Measurements from ENCODE around the gene RNU1-2.
"Not testable (repeated sequence)": the region's sequence is repeated elsewhere in the genome, so short reads cannot be mapped to it uniquely, and the experiment has no call there.

The RNU1-2 gene

GRCh38 chr1:16888860-16889816 is 6.6 kb upstream of the RNU1-2 start:
- peak; percentile 74 for DNase-seq (ENCODE audit: low read depth in 1 of 2, low spot score in 1 of 2)
- peak; percentile 67 for TF ChIP-seq SPI1 (IDR thresholded peaks at IDR 0.05; ENCODE audit: borderline replicate concordance, low read depth)
- TF ChIP-seq POLR2AphosphoS5 (IDR thresholded peaks at IDR 0.05; ENCODE audit: low read depth) = peak; percentile 22; the same call in 1 of the 2 replicates
- no peak for TF ChIP-seq CTCF (IDR thresholded peaks at IDR 0.05; ENCODE audit: insufficient read depth, low read length)
- TF ChIP-seq GABPA (IDR thresholded peaks at IDR 0.05; ENCODE audit: low read depth) = 0 out of 2 replicates have a peak, but pooled peaks have one; percentile 32
- Histone ChIP-seq H3K4me3 (replicated peaks; ENCODE audit: insufficient read depth, low read length) (peak overlapping the region; percentile 41), H3K27me3 (ENCODE audit: insufficient read depth, poor library complexity, severe bottlenecking) (peaks cover 15% of the 10 kb centered on the region), H3K27ac (replicated peaks) (no peak overlapping the region)

GRCh38 chr1:16890539-16891021 is 5.2 kb upstream of the RNU1-2 start:
- DNase-seq (ENCODE audit: low read depth in 1 of 2, low spot score in 1 of 2); H3K27ac ChIP-seq (replicated peaks); H3K4me3 ChIP-seq (replicated peaks; ENCODE audit: insufficient read depth, low read length): not testable (repeated sequence)
- peaks cover 12% of the 10 kb centered on the region for H3K27me3 ChIP-seq (ENCODE audit: insufficient read depth, poor library complexity, severe bottlenecking)

GRCh38 chr1:16891057-16891456 is 4.7 kb upstream of the RNU1-2 start:
- not testable (repeated sequence) for H3K4me3 ChIP-seq (replicated peaks; ENCODE audit: insufficient read depth, low read length); H3K27ac ChIP-seq (replicated peaks); DNase-seq (ENCODE audit: low read depth in 1 of 2, low spot score in 1 of 2)

GRCh38 chr1:16892978-16893525 is 2.7 kb upstream of the RNU1-2 start:
- DNase-seq (ENCODE audit: low read depth in 1 of 2, low spot score in 1 of 2); H3K4me3 ChIP-seq (replicated peaks; ENCODE audit: insufficient read depth, low read length); H3K27me3 ChIP-seq (ENCODE audit: insufficient read depth, poor library complexity, severe bottlenecking); H3K27ac ChIP-seq (replicated peaks): not testable (repeated sequence)

More at GRCh38 chr1:16891057-16891456, 4.7 kb upstream of the RNU1-2 start:
- peaks cover 12% of the 10 kb centered on the region for H3K27me3 ChIP-seq (ENCODE audit: insufficient read depth, poor library complexity, severe bottlenecking)

- DNase-seq (ENCODE audit: low read depth in 1 of 2, low spot score in 1 of 2); H3K27ac ChIP-seq (replicated peaks); H3K27me3 ChIP-seq (ENCODE audit: insufficient read depth, poor library complexity, severe bottlenecking); H3K4me3 ChIP-seq (replicated peaks; ENCODE audit: insufficient read depth, low read length): not testable (repeated sequence)
These were observed 2.0 kb upstream of the RNU1-2 start for GRCh38 chr1:16893796-16894195.

- H3K27ac ChIP-seq (replicated peaks); DNase-seq (ENCODE audit: low read depth in 1 of 2, low spot score in 1 of 2); H3K27me3 ChIP-seq (ENCODE audit: insufficient read depth, poor library complexity, severe bottlenecking); H3K4me3 ChIP-seq (replicated peaks; ENCODE audit: insufficient read depth, low read length): not testable (repeated sequence)
These were observed 1.4 kb upstream of the RNU1-2 start for GRCh38 chr1:16894338-16894737.

GRCh38 chr1:16895233-16895597 is 565 bp upstream of the RNU1-2 start:
- H3K27me3 ChIP-seq (ENCODE audit: insufficient read depth, poor library complexity, severe bottlenecking); DNase-seq (ENCODE audit: low read depth in 1 of 2, low spot score in 1 of 2): not testable (repeated sequence)
- peak overlapping the region; percentile 25 for H3K4me3 ChIP-seq (replicated peaks; ENCODE audit: insufficient read depth, low read length)
- H3K27ac ChIP-seq (replicated peaks) = peak overlapping the region; percentile 68

GRCh38 chr1:16896316-16897055 is 706 bp downstream of the RNU1-2 start:
- not testable (repeated sequence) for H3K27me3 ChIP-seq (ENCODE audit: insufficient read depth, poor library complexity, severe bottlenecking); H3K27ac ChIP-seq (replicated peaks)
- DNase-seq (ENCODE audit: low read depth in 1 of 2, low spot score in 1 of 2) = peak; percentile 45 to 61
- TF ChIP-seq POLR2AphosphoS5 (IDR thresholded peaks at IDR 0.05; ENCODE audit: low read depth) = peak; percentile 51
- H3K4me3 ChIP-seq (replicated peaks; ENCODE audit: insufficient read depth, low read length) = peak overlapping the region; percentile 28

GRCh38 chr1:16897653-16898052 is 1.9 kb downstream of the RNU1-2 start:
- not testable (repeated sequence) for H3K27ac ChIP-seq (replicated peaks); H3K27me3 ChIP-seq (ENCODE audit: insufficient read depth, poor library complexity, severe bottlenecking); DNase-seq (ENCODE audit: low read depth in 1 of 2, low spot score in 1 of 2); H3K4me3 ChIP-seq (replicated peaks; ENCODE audit: insufficient read depth, low read length)

GRCh38 chr1:16898298-16898697 is 2.5 kb downstream of the RNU1-2 start:
- H3K27me3 ChIP-seq (ENCODE audit: insufficient read depth, poor library complexity, severe bottlenecking); DNase-seq (ENCODE audit: low read depth in 1 of 2, low spot score in 1 of 2); H3K4me3 ChIP-seq (replicated peaks; ENCODE audit: insufficient read depth, low read length); H3K27ac ChIP-seq (replicated peaks): not testable (repeated sequence)

- DNase-seq (ENCODE audit: low read depth in 1 of 2, low spot score in 1 of 2); H3K4me3 ChIP-seq (replicated peaks; ENCODE audit: insufficient read depth, low read length); H3K27ac ChIP-seq (replicated peaks); H3K27me3 ChIP-seq (ENCODE audit: insufficient read depth, poor library complexity, severe bottlenecking): not testable (repeated sequence)
These were observed 3.2 kb downstream of the RNU1-2 start for GRCh38 chr1:16899020-16899419.
